GM20000 (cell line): ENCODE results near the gene CCL5.

Experiments
- DNase-seq: peaks from one replicate; pipeline ENCODE4 v3.0.0; 2012; ENCODE audit warnings: low spot score
- CTCF ChIP-seq: IDR thresholded peaks from 2 replicates; pipeline ENCODE4 v1.5.1; 2012; ENCODE audit warnings: mild to moderate bottlenecking, control low read depth; ENCODE audit errors: extremely low read depth, missing control alignments

CCL5 gene

GRCh38 chr17:35906926-35907637, 26.9 kb upstream of the CCL5 start:
- DNase-seq: no peak
- no peak for TF ChIP-seq CTCF

- DNase-seq: no peak
- TF ChIP-seq CTCF: no peak
These were observed 26.2 kb upstream of the CCL5 start for GRCh38 chr17:35906191-35906925.

- no peak for DNase-seq
- no peak for TF ChIP-seq CTCF
These were observed 23.3 kb upstream of the CCL5 start for GRCh38 chr17:35903451-35903850.

- TF ChIP-seq CTCF: no peak
- no peak for DNase-seq
These were observed 21.5 kb upstream of the CCL5 start for GRCh38 chr17:35901631-35902175.

GRCh38 chr17:35900708-35901480, 20.7 kb upstream of the CCL5 start:
- no peak for TF ChIP-seq CTCF
- no peak for DNase-seq

- no peak for DNase-seq
- TF ChIP-seq CTCF: no peak
These were observed 20.1 kb upstream of the CCL5 start for GRCh38 chr17:35900280-35900679.
